AG09309 (cell line): Measurements from ENCODE around the gene MFSD2B.

ENCODE experiments used
- DNase-seq: peaks from one replicate; pipeline ENCODE4 v3.0.0-alpha.2; 2010; ENCODE audit warnings: low read depth
- H3K4me3 ChIP-seq: 2 replicates; pipeline ENCODE4 v1.5.1; 2011; ENCODE audit warnings: mild to moderate bottlenecking, low read depth, low read length, moderate library complexity; ENCODE audit not compliant: control insufficient read depth
- TF ChIP-seq, protein P1 (sequence below): IDR thresholded peaks from 2 replicates; pipeline ENCODE4 v1.5.1; 2011; ENCODE audit warnings: mild to moderate bottlenecking, low read depth, low read length, inconsistent platforms; ENCODE audit not compliant: insufficient read depth, control insufficient read depth; ENCODE audit errors: missing control alignments

MFSD2B gene

DNA sequence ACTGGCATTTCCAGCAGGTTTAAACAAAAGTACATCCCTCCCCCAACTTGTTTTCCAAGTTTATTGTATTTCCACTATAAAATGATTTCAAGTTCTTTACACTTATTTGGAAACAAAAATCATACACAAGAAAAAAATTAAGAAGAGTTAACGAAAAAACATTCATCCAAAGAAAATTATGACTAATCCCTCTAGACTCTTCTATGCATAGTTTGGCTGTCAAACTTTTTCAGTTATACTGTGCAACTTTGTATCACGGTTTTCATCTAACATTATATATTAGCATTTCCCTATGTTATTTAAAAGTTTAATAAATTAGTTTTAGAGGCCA is 36.7 kb downstream of the MFSD2B start:
- no peak for DNase-seq
- TF ChIP-seq, protein P1, sequence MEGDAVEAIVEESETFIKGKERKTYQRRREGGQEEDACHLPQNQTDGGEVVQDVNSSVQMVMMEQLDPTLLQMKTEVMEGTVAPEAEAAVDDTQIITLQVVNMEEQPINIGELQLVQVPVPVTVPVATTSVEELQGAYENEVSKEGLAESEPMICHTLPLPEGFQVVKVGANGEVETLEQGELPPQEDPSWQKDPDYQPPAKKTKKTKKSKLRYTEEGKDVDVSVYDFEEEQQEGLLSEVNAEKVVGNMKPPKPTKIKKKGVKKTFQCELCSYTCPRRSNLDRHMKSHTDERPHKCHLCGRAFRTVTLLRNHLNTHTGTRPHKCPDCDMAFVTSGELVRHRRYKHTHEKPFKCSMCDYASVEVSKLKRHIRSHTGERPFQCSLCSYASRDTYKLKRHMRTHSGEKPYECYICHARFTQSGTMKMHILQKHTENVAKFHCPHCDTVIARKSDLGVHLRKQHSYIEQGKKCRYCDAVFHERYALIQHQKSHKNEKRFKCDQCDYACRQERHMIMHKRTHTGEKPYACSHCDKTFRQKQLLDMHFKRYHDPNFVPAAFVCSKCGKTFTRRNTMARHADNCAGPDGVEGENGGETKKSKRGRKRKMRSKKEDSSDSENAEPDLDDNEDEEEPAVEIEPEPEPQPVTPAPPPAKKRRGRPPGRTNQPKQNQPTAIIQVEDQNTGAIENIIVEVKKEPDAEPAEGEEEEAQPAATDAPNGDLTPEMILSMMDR: no peak
- H3K4me3 ChIP-seq: peak overlapping the region; percentile 100

DNA sequence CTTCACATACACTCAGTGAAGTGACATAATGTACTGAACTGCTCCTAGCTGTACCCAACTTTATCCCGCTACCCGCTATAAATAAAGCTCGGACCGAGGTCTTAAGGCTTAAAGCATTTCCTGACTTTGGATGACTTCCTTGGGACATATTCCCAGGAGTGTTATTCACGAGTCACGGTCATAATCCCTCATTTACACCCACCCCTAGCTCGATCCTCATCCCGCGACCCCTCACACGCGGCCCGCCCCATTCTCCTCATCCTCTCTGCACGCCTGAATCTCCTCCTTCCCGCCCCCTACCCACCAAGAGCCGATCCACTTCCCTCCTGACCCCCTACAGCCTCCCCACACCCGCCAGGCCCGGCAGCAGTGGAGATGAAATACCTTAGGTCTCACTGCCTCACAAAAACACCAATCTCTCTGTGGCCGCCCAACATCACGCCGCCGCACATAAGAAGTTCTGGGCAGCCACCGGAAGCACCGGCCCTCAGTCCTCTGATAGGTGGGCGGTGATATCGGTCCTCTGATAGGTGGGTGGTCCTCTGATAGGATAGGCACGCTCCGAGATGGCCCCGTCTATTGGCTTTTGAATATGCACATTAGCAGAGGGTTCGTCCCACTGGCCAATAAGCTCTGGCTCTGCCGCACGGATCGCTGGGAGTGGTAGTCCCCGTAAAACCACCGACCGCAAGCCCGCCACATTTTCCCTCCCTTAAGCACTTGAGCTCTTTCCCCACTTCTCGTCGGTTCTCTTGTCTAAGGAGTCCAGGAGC is 37.2 kb downstream of the MFSD2B start, which contains the start of gene WDCP:
Gene WDCP, minus strand, starts transcription at position 462 of the 773 bp plus-strand sequence. CDS start 7,897 bp downstream, outside the sequence.
- peak; percentile 94 for DNase-seq
- peak within 1 kb of the TSS; percentile 100 for H3K4me3 ChIP-seq
- TF ChIP-seq, protein P1: no peak

DNA sequence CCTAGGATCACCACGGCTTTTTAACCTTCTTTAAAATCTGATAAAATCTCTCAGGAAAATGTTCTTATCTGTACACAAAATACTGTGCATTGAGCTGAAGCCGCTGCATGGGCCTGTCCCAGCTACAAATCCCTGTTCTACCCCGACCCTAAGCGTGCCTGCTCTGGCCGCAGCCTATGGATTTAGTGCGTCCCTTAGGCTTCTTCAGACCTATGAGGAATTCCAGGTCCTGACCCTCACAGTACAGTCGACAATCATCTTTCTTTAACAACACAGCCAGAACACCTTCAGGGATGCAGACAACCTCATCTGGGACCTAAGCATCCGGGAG is 37.8 kb downstream of the MFSD2B start:
- TF ChIP-seq, protein P1: no peak
- no peak for DNase-seq
- no peak overlapping the region for H3K4me3 ChIP-seq

DNA sequence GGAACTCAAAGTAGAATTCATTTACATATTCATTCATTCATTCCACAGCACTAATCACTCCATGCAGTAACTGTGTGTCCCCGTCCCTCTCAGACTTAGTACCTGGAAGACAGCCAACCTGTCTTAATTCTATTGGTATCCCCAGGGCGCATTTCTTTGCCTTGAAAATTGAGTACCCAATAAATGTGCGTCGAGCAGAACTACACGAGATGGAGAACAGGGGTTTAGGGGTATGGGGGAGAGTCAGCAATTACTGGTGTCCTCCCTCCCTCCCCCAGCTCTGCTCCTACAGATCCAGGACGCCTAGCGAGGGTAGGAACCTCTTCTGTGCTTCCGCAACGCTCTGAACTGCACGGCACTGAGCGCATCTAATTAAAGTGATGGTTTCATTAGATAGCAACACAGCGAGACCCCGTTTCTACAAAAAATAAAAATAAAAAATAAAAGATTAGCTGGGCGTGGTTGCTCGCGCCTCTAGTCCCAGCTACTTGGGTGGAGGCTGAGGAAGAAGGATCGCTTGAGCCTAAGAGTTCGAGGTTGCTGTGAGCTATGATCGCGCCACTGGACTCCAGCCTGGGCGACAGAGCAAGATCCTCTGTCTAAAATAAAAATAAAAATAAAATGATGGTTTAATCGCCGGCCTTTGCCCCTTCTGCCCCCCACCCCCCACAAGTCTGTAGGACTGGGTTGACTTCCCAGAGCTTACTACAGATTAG is 39.0 kb downstream of the MFSD2B start:
- TF ChIP-seq, protein P1: no peak
- DNase-seq: no peak
- peak overlapping the region; percentile 84 for H3K4me3 ChIP-seq

DNA sequence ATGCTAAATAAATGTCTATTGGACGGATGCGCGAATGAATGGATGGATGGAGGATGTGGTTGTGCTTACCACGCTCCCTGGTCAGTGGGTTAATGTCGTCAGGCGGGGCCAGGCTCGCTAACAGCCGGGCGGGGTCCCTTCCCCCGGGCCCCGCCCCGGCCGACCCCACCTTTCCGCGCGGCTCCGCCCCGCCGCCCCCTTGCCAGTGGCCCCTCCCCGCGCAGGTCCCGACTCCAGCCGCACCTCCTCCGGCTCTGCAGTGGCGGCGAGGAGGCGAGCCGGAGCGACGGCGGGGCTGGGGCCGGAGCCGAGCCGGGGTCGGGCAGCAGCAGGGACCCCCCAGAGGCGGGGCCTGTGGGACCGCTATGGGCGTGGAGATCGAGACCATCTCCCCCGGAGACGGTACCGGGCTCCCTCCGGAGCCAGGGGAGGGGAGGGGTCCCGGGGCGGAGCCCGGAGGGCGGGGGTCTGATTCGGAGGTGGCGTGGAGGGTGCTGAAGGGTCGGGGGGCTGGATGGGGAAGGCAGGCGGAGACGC is 39.7 kb downstream of the MFSD2B start, which contains the start of gene FKBP1B:
Gene FKBP1B, plus strand, starts transcription at position 257 of the 537 bp plus-strand sequence. Its CDS starts 109 bp downstream, at position 366.
- DNase-seq: no peak
- peak within 1 kb of the TSS; percentile 84 for H3K4me3 ChIP-seq
- TF ChIP-seq, protein P1: no peak

DNA sequence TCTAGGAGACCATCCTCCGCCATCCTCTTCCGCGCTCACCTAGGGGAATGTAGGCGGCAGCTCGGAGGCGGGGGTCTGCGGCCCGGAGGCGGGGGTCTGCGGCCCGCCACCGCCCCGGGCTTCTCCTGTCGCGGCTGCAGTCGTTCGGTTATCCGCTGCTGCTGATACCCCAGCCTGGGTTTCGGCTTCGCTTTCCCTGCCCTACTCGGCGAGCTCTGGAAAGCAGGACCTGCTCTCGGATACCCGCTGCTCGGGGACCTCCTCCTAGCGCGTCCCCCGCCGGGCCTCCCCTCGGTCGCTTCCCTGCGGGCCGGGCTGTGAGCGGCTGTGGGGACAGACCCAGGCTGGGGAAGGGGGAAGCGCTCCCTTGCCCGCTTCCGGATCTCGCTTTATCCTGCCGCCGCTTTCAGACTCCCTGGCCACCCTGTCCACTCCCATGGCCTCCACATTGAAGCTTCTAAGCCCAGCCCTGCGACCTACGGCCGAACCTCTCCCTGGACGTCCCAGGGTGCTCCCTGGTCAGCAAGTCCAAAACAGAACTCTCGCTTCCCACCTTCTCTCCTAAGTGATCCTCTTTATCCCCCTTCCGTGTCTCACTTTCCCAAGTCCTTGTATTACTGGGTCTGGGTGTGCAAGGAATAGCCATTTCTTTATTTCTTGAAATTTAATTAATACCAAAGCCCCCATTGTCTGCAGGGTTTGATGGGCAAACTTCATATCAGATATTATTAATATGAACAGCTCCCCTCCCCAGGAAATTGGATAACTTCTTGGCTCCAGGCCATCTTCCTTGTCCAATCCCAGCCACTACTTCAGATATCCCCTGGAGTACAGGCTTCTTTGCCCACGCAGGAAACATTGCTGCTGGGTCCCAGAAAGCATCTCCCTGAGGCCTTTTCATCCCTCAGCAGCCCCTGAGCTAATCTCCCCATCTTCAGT is 40.4 kb downstream of the MFSD2B start:
- peak overlapping the region; percentile 84 for H3K4me3 ChIP-seq
- no peak for DNase-seq
- TF ChIP-seq, protein P1: no peak
